DND-41 (cell line): ENCODE data around the gene AFF3.
"Not testable (repeated sequence)": the region's sequence is repeated elsewhere in the genome, so short reads cannot be mapped to it uniquely, and the experiment has no call there.

Experiments
- CTCF ChIP-seq: IDR thresholded peaks from 2 replicates; pipeline ENCODE4 v1.5.1; 2012; ENCODE audit warnings: borderline replicate concordance, low read length, moderate library complexity, mild to moderate bottlenecking; ENCODE audit not compliant: poor library complexity, severe bottlenecking; ENCODE audit errors: extremely low read depth
- EZH2 ChIP-seq: IDR thresholded peaks from 3 replicates; pipeline ENCODE4 v1.6.1; 2012; ENCODE audit warnings: borderline replicate concordance, low read depth, mild to moderate bottlenecking, moderate library complexity, low read length, inconsistent platforms; ENCODE audit not compliant: severe bottlenecking

GRCh38 chr2:100098855-100099254 is 43.5 kb downstream of the AFF3 start:
- TF ChIP-seq CTCF, EZH2: not testable (repeated sequence)
